ENCODE measurements around the gene FSTL5.

DNA sequence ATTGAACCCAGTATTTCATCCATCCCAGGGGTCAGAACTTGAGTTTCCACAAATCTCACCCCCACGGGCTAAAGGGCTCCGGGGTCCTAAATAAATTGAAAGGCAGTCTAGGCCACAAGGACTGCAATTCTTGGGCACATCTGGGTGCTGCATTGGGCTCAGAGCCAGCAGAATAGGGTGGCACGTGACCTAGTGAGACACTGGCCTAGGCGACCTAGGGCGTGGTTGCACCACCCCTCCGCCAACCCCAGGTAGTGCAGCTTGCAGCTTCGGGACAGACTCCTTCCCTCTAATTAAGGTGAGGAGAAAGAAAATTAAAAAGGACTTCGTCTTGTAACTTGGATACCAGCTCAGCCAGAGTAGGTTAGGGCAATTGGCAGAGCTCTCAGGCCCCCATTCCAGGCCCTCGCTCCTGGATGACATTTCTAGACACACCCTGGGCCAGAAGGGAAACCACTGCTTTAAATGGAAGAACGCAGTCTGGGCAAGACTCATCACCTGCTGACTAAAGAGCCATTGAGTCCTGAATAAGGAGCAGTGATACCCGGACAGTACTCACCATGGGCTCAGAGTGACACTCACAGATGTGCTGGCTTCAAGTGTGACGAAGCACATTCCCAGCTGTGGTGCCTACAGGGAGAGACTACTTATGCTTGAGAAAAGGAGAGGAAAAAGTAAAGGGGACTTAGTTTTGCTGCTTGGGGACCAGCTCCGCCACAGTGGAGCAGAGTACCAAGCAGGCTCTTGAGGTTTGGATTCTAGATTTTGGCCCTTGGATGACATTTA, 735.4 kb downstream of the FSTL5 start:
- TF ChIP-seq, protein P1, sequence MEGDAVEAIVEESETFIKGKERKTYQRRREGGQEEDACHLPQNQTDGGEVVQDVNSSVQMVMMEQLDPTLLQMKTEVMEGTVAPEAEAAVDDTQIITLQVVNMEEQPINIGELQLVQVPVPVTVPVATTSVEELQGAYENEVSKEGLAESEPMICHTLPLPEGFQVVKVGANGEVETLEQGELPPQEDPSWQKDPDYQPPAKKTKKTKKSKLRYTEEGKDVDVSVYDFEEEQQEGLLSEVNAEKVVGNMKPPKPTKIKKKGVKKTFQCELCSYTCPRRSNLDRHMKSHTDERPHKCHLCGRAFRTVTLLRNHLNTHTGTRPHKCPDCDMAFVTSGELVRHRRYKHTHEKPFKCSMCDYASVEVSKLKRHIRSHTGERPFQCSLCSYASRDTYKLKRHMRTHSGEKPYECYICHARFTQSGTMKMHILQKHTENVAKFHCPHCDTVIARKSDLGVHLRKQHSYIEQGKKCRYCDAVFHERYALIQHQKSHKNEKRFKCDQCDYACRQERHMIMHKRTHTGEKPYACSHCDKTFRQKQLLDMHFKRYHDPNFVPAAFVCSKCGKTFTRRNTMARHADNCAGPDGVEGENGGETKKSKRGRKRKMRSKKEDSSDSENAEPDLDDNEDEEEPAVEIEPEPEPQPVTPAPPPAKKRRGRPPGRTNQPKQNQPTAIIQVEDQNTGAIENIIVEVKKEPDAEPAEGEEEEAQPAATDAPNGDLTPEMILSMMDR (conservative IDR thresholded peaks at IDR 0.05): no peak
- TF ChIP-seq EZH2 (IDR thresholded peaks at IDR 0.05; ENCODE audit: low read depth): no peak
